Hematopoietic multipotent progenitor cell treated with erythropoietin and hydrocortisone succinate and interleukin-3 and kit ligand, for 8 days (in vitro differentiated cells): ENCODE measurements around the gene BNC2.

ENCODE experiments used
- DNase-seq: peaks from one replicate; pipeline ENCODE4 v3.0.0-alpha.2; 2015

Gene BNC2

GRCh38 chr9:16431666-16432392 lies 438.6 kb downstream of the BNC2 start:
- DNase-seq: no peak

GRCh38 chr9:16429671-16430070 lies 440.8 kb downstream of the BNC2 start:
- DNase-seq: no peak

DNA sequence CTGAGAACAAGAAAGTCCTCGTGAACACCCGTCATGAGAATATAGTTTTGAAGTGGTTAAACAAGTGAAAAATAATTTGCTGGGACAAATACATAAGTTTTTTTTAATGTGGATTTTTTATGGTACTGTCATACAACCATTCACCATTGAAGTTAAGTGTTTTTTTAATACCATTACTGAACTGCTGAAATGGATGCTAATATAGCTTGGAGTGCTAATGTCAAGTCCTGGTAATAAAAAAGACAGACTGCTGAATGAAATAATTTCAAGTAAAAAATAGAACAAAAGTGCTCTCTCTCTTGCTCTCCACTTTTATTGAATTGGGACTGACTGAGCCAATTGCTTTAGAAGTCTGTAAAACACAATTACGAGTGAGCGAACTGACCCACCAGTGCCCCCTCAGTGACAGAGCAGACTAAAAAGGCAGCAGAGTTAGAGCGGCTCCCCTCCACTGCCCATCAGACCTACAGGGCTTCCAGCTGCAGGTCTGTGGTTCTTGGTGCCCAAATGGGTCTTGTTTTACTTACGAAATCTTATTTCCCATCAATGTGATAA lies 442.5 kb downstream of the BNC2 start:
- DNase-seq: no peak

- no peak for DNase-seq
Measured at GRCh38 chr9:16426716-16427115, 443.8 kb downstream of the BNC2 start.

DNA sequence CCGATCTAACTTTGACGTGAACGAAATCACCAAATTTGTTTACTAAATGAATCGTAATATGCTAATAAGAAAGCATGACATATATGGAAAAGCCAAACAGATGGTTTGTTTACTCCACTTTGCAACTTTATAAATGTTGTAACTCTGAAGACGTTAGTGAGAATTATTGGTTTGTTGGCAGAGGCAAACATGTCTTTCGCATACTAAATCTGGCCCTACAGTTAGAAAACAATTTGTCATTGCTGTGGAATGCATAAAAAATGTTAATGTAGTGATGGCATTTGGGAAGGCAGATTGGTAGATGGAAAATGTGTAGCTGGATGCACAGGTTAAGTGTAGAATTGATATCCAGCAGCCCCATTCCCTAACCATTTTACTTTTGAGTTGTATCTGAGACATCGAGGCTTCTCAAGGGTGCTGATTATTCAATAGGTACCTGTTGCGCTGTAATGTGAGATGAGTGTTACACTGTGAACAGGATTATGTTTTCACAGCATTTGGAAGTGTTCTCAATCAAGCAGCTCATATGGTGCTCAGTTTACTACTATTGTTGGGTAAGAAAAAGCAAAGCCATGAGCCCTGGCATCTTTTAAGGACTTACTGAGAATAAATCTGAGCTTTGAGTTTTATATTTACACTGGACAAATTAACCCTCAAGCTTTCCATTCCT lies 444.8 kb downstream of the BNC2 start:
- no peak for DNase-seq

GRCh38 chr9:16422114-16422513 lies 448.4 kb downstream of the BNC2 start:
- no peak for DNase-seq

DNA sequence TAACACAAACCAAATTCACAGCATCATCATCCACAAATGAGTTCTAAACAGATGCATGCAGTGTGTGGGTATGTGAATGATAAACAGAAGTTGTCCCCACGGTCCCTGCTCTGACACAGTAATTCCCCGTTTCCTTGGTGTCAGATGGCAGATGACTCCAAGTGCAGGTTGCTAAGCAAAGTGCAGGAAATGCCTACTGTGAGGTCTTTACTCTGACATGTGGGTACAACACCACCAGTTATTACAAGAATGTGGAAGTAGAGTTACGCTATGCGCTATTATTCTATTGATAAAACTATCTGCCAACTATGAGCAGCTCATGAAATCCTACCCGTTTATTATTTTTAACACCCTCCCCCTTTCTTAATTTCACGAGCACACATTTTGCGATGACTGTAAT lies 448.9 kb downstream of the BNC2 start:
- DNase-seq: no peak

- no peak for DNase-seq
Measured at GRCh38 chr9:16419124-16419523, 451.3 kb downstream of the BNC2 start.

DNA sequence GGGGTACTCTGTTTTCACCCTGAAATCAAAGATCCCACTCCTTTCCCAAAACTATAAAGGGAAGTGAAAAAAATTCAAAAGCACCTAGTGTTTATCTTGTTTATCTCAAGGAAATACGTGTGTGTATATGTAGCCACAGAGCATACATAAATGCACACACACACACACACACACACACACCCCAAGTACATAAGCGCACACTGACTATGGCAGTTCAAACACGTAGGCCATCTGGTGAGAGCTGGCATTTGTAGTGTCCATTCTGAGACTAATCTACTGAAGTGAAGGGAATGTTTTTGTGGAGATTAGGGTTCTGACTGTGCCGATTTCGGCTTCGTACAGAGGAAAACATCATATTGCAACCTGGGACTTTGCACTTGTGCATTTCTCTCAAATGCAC lies 451.7 kb downstream of the BNC2 start:
- no peak for DNase-seq

GRCh38 chr9:16417749-16418148 lies 452.7 kb downstream of the BNC2 start:
- DNase-seq: no peak

- no peak for DNase-seq
Measured at GRCh38 chr9:16417161-16417560, 453.3 kb downstream of the BNC2 start.

- DNase-seq: no peak
Measured at GRCh38 chr9:16414451-16414850, 456.0 kb downstream of the BNC2 start.

GRCh38 chr9:16413509-16414016 lies 456.9 kb downstream of the BNC2 start:
- no peak for DNase-seq

DNA sequence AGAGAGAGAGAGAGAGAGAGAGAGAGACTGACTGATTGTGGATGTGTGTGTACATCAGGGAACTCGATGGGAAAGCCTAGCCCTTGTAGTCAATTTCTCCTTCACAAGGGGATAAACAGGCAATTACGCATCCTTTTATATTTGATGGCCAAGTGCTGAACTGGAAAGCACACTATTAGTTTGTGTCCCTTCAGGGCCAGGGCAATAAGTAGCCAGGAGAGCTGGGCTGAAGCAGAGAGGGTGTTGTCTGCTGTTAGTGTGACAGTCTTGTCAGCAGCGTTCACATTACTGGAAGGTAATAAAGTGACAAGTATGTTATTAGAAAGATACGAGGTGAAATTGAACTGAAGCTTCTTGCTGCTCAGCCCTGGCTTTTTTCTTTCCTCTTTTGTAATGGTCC lies 457.7 kb downstream of the BNC2 start:
- DNase-seq: no peak

DNA sequence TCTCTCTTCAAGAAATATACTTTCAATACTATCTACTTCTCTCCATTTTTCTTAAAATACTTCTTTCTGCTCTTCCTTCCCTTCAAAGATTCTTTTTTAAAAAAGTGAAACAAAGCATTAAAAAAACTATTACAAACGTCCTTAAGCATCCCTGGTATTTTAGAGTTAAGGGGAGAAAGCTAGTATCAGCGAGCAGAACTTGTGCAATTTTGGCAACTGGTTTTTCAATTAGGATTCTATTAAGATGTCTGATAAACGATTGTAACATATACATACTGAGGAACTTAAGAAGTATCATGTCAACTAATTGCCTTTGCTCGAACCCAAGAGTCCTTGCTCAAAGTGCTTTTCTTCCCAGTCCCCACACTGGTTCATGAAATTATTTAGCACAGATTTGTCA lies 459.2 kb downstream of the BNC2 start:
- no peak for DNase-seq

DNA sequence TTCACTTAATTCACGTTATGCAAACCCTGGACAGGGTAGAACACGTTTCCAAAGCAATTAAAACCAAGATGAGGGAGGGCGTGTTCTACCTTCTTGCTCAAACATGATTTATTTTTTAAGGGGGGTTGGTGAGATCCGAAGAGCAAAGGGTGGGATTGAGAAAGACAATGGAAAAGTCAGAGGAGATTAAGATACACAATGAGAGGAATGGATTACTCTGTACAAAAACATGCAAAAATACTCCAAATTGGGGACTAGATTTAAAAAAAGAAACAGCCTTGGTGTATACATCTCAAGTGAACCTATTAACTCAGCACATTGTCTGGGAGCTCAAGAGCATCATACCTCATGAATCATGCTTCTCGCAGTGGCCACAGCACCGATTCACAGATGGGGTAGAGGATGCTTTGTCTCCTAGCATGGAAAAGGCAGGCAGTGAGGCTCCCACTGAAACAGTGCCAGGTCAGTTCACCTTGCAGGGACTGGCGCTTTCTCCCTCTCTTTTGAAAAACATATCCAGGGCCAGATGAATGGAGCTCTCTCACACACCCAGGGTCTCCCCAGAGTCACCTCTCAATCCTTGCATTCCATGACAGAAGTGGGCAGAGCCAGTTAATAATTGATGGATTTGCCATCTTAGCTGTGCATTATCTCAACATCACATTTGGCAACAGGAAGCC lies 459.7 kb downstream of the BNC2 start:
- no peak for DNase-seq

- DNase-seq: no peak
Measured at GRCh38 chr9:16407617-16408016, 462.9 kb downstream of the BNC2 start.

DNA sequence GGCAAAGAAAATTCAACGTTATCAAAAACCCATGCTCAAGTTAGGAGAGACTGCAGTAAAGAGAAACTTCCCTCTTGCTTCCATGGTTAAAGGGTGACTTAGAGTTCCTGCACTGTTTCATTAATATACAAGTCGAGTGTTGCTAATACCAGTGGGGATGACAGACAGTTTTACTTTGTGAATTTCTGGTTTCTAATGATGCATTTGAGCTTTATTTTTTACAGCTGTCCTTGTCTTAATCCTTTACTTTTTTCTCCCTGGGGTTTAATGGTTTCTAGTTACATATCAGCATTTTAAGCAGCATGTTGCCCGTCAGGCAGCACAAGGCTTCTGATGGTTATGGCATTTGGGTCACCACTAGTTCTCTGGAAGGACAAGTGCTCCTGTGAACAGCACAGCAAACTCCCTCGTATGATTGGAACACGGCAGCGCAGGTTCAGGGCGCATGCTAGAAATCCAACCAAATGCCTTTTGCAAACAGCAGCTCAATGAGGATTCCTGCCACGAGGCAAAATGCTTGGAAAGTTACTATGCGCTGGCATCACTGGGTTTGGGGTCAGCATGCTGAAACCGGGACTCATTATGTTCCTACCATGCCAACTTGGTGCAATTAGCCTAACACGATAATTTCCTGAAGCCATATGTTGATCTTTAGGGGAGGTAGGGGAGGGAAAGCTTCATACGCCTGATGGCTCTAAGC lies 463.8 kb downstream of the BNC2 start:
- no peak for DNase-seq

DNA sequence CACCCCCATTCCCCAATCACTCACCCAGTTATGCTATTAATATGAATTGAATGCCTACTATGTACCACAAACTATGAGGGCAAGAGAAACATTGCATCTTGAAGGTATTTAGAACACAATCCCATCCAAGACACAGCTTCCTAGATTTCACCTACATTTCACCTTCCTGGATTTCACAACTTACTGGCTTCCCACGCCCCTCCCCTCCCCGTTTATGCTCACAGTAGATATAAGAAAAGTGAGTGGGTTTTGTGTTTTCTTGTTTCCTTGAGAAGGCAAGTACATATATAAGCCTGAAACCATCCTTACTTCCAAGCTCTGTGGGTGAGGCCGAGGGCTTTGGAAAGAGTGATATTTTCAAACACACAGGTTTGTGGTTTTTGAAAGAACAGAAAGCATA lies 465.0 kb downstream of the BNC2 start:
- no peak for DNase-seq

DNA sequence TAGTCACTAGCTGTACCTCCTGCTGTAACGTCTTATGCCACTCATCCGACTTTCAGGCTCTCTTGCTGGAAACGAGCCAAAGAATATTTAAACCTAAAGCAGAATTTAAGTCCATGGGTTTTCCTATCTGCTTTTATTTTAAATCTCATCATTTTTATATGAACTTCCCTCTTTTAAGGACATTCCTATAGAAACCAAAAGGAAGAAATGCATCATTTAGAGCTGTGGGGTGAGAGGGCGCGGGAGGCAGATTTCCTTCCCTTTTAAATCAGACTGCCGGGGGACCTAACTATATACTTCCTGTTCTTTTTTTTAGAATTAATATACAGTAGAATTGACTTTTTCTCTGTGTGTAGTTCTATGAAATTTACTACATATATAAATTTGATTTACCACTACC lies 468.8 kb downstream of the BNC2 start:
- no peak for DNase-seq

DNA sequence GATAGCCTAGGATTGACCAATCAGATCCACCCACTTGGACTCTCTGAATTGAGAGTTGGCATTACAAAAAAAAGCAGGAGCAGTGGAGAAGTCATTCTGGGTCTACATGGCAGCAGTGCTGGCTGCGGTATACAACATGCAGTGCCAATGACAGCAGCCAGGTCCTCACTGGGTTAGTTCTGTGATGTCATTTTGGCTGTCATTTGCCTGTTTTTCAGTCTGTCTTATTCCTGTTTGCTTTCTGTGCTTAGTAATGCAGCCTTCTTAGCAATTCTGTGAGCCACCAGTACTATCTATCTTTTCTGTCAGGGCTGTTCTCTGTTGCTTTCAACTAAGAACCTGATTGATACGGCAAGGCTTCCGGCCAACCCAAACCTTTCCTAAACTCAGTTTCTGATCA lies 471.8 kb downstream of the BNC2 start:
- no peak for DNase-seq

DNA sequence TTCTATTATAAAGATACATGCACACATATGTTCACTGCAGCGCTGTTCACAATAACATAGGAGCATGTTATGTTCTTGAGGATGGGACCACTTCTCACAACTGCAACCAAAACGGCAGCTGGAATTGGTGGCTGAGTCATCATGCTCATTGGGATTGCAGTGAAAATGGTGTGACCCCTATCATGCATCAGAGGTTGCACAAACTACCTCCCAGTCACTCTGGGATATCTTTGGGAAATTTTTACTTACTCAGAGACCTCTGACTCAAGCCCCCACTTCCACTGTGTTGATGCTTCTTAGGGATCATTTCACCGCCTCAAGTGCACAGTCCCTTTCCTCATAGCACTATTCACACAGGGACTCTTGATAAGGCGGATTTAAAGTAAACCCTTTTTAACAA lies 474.1 kb downstream of the BNC2 start:
- DNase-seq: no peak

GRCh38 chr9:16391369-16391768 lies 479.1 kb downstream of the BNC2 start:
- DNase-seq: no peak
